HG02884 (cell line): ENCODE data around the gene CKMT2.

ENCODE experiments used
- ATAC-seq: cut with Tn5 transposase; IDR thresholded peaks from one replicate; pipeline ENCODE4 v1.9.1; 2021; ENCODE audit warnings: mild to moderate bottlenecking, moderate library complexity; ENCODE audit not compliant: unreplicated experiment

The CKMT2 gene

DNA sequence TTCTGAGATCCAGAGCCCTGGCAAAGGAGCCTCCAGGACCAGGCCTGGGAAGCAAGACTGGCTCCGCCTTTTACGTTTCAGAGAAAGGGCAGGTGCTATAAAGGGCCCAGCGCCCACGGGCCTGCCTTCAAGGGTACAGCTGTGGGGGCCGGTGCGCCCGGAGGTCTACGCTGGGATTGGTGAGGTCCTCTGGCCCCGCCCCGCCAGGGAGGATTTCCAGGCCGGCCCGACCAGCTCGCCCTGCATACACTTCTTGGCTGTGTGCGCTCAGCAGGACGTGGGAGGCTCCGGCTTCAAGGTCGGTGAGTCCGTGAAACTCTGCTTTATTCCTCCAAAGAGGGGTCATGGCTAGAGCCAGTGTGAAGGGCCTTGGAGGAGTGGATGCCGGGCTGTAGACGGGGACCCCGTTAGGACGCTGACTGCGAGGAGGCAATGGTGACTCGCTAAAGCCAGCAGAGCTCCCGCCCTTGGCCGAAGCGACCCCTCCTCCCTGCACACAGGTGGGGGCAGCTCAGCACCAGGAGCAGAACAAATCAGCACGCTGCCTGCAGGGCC is at the start of gene CKMT2:
TSS of gene CKMT2 (plus strand) at position 243 of the 555 bp plus-strand sequence. CDS start 17,811 bp downstream, outside the sequence.
- no peak for ATAC-seq

DNA sequence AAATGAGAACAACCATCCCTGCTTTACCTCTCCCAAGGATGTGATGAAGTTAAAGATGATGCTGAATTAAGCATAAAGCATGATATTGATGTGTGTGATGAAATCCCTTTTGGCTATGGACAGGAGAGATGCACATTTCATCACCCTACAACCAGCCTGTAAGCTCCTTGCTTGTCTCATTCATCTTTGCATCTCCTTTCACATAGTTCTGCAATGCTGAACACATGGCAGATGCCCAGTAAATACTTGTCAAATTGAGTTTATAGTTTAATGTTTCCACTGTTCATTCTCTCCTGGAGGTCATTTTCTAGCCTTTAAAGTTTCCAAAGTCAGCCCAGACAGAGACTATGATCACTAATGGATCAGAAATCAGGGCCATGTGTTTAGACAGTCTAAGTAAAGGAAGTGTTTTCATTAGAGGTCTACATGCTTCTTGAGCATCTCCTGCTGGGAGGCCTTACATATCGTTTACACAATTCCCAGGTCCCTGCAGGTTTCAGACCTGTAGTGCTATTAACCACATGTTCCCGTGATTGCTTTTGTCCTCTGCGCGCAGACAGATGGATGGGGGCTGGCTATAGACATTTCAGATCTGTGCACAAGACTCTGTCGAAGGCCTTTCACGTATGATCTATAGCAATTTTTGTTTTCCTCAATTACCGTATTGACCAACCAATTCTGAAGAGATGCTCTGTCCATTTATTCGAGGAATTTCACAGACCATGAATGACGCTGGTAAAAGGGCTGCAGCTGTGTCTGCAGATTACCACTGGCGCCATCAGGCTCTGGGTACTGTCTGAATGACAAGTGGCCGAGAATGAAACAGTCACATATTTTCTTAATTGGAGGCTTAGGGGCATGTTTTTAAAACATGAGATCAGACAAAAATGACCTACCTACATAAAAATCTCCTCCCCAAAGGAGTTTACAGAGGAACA is 49.0 kb upstream of the CKMT2 start:
- ATAC-seq, result no peak

DNA sequence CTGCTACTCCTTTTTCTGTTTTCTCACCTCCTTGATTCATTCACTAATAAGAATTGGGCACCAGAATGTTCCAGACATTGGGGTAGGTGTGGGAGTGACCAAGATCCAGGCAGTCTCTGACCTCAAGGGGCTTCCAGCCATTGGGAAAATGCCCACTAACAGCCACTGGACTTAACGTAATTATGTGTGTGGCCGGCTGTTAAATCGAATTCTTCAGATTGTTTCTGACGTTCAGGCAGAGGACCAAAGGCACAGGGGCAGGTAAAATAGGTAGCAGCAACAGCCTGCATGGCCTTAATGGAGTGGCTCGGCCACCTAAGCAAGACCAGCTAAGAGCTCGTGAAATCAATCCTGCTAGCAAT is 48.4 kb upstream of the CKMT2 start:
- no peak for ATAC-seq

DNA sequence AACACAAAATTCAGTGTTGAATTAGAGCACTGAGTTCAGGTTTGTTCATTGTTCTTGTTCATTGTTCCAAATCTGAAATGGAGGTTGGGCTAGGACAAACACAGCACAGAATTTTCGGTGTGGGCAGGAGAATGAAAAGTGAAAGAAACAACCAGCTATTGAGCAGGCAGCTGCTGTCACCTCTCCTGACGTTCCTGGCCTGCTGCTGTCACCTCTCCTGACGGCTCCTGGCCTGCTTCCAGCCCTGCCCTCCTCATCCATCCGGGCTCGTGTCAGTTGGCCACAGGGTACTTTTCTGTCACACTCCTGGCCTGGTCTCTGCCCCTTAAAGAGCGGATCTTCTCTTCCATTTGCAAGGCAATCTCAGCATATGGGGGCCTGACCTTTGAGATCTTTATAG is 45.2 kb upstream of the CKMT2 start:
- ATAC-seq, result no peak

DNA sequence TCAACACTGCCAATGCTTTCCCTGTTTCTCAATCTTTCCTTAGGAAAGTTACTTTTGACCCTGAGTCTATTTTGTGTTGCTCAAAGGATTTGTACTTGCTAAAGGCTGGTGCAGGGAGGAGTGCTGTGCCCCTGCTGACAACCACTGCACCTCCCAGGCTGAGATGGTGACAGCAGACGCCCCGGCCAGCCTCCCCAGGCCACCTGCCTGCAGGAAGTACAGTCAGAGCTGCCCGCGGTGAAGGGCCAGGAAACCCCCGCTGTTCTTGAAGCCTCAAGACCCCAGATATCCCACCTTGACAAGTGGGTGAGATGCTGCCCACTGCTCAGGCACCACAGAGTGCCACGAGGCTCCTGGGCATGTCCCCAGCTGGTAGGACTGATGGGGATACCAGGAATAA is 44.2 kb upstream of the CKMT2 start:
- ATAC-seq, result no peak

DNA sequence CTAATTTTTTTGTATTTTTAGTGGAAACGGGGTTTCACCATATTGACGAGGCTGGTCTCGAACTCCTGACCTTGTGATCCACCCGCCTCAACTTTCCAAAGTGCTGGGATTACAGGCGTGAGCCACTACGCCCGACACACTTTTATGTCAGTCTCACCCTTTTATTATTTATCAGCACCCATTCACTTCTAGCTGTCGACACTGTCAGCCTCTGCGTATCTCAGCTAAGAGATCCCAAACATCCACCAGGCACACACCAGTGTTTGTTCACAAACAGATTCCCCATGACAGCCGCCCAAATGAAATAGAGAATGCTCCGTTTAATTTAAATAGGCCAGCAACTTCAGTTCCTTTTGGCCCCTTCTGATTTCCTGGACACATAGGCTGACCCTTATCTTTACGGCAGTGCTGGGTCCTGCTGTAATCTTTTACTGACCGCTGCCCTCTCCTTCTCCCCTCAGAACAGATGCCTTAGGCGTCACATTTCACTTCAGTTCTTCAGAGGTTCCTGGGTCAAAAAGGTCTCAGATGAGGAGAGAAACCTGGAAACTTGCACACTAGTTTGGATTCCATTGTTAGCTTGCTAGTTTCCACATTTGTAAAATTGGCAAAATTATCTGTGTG is 43.1 kb upstream of the CKMT2 start:
- no peak for ATAC-seq

DNA sequence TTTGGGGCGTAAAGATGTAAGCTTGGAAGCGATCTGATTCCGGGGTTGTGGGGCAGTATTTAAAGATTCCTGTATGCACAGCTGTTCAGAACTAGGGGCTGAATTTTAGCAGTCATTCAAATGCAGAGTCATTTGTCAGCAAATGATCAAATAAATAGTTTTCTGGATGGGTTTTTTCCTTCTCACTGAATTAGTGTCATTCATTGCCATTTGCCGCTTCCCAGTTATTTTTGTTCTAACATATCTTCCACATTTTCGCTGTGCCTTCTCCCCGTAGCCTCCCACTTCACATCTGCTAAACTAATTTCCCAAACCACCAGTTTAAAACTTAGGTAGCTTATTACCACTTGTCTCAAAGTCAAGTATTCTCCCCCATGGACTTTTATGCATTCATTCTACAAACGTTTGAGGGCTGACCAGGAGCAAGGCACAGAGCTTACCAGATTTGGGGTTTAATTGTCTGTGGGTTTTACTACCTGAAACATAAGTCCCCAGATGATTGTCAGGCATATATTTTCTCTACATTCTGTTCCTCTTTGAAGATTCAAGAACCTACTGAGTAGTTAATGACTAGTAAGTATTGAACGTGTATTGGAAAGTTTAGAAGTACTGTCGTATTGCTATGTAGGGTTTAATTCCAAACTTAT is 41.3 kb upstream of the CKMT2 start:
- no peak for ATAC-seq

DNA sequence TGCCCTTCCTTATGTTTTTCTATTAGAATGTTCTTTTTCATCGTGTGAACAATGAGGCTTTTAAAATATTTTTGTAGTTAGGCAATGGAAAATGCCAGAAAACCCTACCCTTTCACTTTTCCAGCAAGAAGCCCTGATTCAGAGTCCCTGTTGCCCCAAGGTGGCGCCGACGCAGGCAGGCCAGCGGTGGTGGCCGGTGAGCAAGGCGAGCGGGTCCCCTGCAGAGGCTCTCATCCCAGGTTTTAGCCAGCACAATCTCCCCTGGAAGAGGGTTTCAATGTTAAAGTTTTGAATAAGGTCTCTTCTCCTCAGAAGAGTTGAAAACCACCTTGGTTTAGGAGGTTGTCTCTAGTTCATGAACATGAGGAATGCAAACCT is 40.8 kb upstream of the CKMT2 start:
- no peak for ATAC-seq

DNA sequence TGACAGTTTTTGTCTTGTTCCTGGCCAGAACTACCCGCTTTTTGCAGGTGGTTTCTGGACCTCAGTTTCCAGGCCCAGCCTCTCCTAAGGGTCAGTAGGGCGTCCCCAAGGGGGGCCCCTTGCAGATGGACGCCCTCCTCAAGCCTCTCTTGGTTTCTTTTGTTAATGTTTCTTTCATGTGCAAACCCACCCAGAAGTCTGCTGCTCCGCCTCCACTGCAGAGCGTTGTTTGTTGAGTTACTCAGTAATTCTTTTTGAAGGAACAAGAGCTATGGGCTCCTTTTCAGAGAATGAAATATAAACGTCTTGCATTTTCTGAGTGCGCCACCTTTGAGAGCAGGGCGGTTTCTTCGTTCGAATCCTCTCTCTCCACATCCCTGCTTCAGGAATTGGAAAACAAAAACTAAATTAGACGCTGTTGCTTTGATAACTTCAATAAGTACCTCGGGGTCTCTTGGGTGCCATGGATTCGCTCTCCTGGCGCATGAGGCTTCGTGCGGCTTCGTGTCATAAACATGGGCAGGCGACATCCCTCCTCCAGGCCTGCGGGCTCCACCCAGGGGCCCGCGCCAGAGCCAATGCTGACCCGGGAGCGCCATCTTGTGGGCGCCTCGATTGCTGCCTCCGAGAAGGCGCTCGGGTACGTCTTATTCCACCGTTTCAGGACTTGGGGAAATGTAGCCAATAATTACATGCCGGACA is 38.3 kb upstream of the CKMT2 start:
- no peak for ATAC-seq

DNA sequence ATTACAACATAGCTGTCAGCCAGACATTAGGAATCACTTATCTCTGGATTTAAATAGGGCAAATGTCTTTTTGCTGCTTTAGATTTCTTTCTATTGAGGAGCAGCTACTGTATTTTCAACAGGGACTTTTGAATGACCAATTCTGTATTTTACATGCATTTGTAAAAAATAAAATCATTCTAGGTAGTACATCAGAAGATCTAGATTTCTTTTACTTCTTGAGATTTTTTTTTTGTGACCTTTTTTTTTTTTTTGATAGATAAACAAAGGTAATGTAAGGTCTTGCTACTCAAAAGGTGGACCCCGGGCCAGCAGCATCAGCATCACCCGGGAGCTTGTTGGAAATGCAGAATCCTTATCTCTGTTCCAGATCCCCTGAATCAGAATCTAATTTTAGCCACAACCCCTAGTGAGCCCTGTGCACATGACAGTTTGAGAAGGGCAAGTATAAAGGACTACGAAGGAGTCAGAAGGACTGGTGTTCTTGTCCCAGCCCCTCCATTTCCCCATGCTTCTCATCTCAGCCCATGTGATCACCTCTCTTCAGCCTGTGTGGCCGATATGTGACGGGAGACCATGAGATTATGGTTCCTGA is 37.7 kb upstream of the CKMT2 start:
- ATAC-seq, result no peak

DNA sequence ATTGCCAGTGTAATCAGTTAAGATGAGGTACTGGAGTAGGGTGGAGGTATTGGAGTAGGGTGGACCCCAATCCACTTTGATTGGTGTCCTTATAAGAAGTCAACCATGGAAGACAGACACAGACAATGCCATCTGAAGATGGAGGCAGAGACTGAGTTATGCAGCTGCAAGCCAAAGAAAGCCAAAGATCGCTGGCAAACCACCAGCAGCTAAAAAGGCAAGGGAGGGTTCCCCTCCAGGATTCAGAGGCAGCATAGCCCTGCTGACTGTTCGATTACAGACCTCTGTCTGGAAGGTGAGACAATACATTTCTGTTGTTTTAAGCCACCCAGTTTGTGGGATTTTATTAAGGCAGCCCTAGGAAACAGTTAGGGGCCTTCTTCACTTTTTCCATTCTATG is 30.5 kb upstream of the CKMT2 start:
- no peak for ATAC-seq

DNA sequence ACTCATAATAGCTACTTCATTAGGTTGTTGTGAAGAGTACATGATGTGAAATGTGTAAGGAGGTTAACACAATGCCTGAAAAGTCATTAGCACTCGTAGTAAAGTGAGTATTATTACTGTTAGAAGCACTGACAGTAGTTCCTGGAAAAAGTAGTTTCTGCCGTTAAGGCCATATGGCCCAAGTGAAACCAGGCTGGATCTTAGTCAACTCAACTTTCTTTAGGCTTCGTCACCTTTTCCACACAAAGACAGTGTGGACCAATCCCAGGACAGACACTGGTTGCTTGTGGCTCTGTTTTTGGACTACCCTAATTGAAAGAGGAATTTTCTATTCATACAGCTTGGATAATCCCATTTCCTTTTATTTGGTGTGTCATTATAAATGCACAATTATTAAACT is 29.4 kb upstream of the CKMT2 start:
- ATAC-seq, result no peak

DNA sequence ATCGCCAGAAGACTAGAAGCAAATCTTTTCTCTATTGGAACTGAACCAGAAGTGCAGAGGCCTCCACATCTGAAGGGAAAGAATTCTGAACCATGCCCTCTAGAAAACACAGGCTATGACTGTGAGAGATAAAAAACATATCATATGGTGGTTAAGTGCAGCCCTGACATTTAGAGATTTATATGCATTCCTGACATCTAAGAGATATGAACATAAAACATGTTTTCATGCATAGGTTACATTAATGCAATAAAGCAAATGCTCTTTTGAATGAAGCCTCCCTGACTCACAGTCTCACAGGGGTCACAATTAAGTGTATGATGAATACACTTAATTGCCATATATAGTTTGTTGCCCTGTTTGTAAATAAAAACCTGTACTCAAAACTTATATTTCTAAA is 28.9 kb upstream of the CKMT2 start:
- ATAC-seq, result no peak

DNA sequence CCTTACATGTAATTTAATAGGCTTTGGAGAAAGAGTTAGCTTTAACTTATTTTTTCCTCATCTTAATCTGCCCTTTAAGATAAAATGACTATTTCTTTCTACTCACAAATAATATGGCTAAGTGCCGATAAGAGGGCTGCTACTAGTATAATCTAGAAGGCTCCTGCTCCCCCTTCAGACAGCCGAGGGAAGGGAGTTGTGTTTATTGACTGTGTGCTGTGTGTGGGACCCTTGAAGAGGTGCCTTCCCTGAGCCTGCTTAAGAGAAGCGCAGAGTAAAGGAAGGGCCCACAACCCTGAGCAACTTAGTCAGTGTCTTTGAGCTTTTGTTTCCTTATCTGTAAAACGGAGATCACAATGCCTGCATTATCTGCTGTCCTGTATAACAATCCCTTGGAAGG is 28.1 kb upstream of the CKMT2 start:
- ATAC-seq, result no peak

DNA sequence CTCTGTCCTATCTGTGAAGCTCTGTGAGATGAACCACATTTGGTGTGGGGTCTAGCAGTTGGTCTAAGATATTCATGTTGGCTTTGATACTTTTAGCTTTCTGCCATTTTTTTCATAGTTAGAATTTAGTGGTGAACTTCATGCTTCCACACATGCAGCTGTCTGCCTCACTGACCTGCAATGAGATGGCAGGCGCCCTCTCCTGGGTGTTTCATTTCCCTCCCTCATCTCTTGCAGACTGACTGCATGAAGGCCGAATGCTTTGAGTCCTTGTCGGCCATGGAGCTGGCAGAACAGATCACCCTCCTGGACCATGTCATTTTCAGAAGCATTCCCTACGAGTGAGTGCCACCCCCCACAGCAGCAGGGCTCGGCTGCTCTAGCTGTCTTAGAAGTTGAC is 26.1 kb upstream of the CKMT2 start:
- ATAC-seq, result no peak

DNA sequence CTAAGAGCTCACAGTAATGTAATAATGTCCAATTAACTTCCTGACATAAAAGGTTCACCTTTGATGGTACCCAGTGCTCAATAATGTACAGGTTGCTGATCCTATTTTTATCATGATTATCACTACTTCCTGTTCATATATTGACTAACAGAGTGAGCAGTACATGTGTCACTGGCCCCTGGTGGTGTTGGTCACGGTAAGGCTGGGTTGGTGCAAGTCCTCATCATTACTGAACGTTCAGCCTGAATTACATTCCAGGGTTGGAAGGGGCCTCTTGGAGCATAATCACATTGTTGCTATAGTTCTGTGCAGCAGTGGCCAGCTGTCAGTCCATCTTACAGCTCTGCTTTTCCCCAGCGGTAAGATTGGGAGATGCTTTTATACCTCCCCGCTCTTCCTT is 24.2 kb upstream of the CKMT2 start:
- no peak for ATAC-seq

DNA sequence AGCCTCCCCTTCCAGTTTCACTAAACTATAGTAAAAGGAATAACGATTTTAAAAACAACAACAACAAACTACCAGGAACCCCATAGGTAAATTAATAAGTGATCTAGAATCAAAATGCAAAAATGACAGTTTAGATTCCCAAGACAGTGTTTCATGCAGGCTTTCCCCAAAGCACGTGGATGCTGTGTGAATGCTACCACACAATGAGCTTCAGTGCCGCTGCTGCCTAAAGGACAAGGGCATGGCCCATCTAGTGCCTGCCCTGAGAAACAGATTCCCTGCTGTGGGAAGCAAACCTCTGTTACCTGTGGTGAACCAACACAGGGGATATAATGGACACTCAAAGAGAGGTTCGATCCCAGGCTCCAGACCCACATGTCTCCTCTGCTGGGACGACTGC is 23.7 kb upstream of the CKMT2 start:
- ATAC-seq, result no peak

DNA sequence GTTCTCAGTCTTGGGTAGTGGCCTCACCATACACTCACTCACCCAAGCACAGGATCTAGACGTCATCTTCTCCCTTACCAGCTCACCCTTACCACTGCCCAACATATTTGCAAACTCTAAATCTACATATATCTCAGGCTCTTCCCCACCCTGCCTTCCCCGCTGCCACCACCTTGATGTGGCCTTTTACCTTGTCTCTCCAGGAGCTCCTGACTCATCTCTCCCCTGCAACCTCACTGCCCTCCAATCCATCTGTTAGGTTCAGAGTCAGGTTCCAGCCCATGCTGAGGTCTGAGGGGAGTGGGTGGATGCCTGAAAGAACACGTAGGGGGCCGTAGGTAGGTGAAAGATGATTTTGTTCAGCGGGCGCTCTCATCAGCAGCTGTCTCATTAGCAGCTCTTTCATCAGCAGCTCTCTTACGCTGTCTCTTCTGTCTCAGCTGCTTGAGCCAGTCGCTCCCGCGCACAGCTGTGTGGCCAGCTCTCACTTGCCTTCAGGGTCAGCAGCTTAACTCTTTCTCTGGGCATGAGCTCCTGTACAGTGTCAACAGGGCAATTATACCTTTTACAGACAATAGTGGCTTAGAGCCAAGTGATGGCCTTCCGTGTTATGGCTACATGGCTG is 23.1 kb upstream of the CKMT2 start:
- ATAC-seq, result no peak

DNA sequence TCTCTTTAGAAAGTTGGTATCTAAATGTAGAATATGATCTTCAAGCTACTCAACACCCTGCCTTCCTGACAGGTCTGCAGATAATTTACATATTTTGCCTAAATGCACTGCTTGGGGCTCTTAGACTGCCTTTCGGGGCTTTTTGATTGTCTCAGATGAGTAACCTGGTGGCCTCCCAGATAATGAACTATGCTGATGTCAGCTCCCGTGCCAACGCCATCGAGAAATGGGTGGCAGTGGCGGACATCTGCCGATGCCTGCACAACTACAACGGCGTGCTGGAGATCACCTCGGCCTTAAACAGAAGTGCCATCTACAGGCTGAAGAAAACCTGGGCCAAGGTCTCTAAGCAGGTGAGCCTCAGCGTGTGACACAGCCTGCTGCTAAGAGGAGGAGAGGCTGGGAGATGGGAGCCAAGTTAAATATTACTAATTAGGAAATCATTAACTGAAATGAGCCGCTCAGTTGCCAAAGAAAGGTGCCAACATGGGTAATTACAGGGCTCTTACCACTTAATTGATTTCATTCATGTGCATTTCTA is 20.8 kb upstream of the CKMT2 start:
- ATAC-seq, result no peak

DNA sequence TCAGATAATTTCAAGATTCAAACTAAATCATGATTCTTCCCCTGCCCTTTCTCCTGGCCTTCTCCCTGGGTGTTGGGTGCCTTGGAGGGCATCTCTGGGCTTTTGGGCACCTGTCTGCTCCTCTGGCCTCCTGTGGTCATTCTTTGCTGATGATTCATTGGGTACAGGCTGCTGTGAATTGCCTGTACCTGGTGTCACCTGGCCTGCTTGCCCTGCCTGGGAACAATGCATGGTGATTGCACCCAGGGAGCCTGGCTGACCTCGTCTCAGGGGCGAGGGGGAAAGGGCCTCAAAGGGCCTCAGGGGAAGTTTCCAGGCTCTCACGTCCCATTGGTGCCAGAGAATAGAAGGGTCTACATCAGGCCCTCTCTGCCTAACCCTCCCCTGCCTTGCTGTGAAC is 20.1 kb upstream of the CKMT2 start:
- no peak for ATAC-seq
